NCI-H2029 treated with DMSO at 0.1 percent for 48 hours (cell line): ENCODE results near the gene CNTNAP1.
"Not testable (repeated sequence)": the region's sequence is repeated elsewhere in the genome, so short reads cannot be mapped to it uniquely, and the experiment has no call there.

Experiments
- DNase-seq: peaks from one replicate; lab custom pipeline; 2025; lab: John Stamatoyannopoulos, UW

CNTNAP1 gene

GRCh38 chr17:42740699-42741098 lies 58.4 kb downstream of the CNTNAP1 start:
- no peak for DNase-seq

GRCh38 chr17:42742916-42743315 lies 60.6 kb downstream of the CNTNAP1 start:
- DNase-seq: not testable (repeated sequence)

DNA sequence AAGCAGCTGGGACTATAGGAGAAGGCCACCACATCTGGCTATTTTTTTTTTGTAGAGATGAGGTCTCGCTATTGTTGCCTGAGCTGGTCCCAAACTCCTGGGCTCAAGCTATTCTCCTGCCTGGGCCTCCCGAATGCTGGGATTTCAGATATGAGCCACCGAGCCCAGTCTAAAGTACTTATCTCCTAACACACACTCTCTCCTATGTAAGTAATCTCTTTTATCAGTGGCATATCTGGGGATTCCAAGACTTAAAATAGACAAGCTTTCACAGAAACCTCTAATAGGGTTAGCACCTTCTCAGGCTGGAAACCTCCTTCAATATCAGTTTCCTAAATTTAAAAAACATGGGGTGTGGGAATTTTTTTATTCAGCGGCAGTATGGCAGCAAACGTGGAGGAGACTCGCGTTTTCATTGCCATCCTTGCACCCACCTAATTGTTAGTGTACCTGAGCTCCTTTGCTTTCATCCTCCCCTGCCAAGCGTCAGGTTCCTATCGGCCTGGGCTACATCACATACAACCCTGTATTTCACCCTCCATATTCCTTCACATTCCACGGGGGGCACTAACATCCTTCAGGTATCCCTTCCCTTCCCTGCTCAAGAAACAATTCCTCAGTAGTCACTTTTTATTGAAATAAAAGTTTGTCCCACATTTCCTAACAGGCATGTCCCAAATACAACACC lies 61.4 kb downstream of the CNTNAP1 start:
- DNase-seq: no peak

DNA sequence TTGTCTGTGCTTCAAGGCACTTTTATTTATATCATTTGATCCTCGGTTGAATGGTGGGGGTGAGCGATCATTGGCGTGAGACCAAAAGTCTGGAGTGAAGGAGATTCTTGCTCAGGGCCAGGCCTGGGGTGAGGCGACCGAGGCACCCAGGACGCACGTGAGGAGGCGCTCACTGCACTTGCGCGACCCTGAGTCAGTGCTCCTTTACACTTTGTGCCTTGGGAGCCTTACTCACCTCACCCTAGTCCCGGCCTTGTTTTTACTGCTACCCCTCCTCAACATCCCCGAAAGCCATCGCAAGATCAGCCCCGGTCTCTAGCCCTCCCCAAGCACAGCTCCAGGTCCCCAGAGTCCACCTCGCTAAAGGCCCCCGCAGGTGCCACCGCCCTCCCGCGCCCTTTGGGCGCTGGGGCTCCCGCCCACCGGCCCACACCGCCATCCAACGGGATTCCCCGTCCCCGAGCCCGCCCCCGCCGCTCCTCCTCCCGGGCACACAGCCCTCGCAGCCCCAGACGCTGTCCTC lies 62.0 kb downstream of the CNTNAP1 start:
- DNase-seq: no peak

DNA sequence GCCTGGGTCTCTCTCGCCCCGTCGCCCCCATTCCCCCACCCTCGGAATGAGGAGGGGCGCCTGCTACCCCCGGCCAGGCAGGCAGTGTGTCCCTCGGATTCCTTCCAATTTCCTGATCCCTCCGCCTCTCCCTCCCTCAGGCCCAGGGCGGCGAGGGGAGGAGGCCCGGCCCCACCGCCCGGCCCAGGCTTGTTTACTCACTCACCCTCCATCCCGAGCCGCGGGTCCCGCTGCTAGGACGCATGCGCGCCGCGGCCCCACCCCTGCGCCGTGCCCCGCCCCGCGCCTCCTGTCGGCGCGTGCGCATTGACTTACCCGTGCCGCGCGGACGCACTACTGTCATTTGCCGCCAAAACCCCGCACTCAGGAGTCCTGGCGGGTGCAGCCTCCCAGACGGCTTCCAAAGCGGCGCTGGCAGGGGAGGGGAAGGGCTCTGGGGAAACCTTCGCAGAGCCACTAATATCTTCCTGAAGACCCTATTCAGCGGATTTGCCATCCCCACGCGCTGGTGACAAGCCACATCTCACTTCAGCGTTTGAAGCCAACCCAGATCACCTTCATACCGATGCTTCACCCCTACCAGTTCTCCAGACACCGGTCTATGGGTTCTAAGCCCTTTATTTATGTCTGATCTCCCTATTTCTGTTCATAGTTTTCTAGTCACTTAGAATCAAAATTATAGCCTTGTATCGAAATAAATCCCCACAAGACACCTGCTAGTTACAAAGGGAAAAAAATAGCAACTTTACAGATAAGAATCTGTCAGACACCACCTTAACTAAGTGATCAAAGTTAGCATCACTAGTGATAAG lies 62.7 kb downstream of the CNTNAP1 start, which contains the start of gene EZH1:
Gene EZH1 (minus strand): TSS at position 235 of the 812 bp plus-strand sequence. CDS start 16,099 bp downstream, outside the sequence.
- DNase-seq: peak; percentile 58

- no peak for DNase-seq
Measured at GRCh38 chr17:42748202-42748907, 66.0 kb downstream of the CNTNAP1 start.

- DNase-seq: no peak
Measured at GRCh38 chr17:42748908-42749798, 66.8 kb downstream of the CNTNAP1 start.
